Stimulated activated CD8-positive, alpha-beta memory T cell treated with anti-CD3 and anti-CD28 coated beads, Interleukin-2, amount 100 ng/mL, for 1 hour (primary cell): ENCODE measurements around the gene GLIS1.
"Not testable (repeated sequence)": the region's sequence is repeated elsewhere in the genome, so short reads cannot be mapped to it uniquely, and the experiment has no call there.

ENCODE experiments used
- DNase-seq, 2 donors: peaks; one replicate each; pipeline ENCODE4 v3.0.0-alpha.2; 2020; ENCODE audit warnings: low read depth in 2 of 2

GLIS1 gene

DNA sequence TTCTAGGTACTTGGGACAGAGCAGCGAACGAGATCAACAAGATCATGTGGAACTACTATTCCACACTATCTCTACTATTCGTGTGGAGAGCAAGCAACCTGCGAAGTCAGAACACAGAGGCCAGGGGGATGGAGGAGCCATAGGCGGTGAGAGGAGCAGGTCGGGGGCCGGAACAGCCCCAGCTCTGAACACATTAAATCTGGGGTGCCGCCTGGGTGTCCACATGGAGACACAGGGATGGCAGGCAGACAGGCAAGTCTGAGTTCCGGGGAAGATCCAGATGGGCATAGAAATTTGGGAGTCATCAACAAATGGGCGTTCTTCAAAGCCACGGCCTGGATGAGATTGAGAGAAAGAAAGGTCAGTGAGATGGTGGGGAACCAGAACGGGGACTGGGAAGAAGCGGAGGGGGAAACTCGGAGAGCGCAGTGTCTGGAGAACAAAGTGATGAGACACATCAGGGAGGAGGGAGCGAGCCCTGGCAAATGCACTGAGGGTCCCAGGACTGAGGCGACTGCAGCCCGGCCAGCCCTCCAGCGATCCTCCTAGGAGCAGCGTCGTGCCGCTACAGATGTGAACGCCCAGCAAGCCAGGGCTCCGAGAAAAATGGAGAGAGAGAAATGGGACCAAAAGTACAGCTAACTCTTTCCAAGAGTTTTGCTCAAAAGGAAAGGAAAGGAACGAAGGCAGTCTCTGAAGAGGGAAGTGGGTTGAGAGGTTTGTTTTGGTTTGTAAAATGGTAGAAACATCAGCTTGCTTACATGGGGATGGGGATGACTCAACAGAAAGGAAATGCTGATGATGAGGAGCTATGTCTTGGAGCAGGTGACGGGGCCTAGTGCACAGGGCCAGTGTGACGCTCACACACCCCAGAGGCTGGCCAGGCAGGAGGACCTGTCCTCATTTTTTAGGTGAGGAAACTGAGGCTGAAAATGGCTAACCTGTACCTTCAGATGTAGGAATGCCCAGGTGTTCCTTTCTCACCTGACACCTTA, 84.5 kb downstream of the GLIS1 start:
- no peak for DNase-seq

DNA sequence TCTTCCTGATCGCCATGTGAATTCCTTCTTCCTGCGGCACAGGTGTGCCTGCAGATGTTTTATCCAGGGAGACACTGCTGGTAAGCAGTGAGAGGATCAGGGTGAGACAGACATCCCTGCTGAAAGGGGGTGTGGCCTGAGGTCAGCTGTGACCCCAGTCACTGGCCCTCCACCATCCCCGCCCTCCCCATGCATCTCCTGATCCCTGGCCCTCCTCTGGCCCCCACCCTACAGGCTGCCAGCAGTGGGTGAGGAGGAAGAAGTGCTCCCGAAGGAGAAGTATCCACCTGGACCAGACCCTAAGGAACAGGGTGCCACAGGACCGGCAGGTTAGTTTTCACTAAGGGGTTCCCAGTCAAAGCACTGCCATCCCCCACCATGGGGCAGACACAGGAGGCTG, 85.3 kb downstream of the GLIS1 start:
- no peak for DNase-seq

DNA sequence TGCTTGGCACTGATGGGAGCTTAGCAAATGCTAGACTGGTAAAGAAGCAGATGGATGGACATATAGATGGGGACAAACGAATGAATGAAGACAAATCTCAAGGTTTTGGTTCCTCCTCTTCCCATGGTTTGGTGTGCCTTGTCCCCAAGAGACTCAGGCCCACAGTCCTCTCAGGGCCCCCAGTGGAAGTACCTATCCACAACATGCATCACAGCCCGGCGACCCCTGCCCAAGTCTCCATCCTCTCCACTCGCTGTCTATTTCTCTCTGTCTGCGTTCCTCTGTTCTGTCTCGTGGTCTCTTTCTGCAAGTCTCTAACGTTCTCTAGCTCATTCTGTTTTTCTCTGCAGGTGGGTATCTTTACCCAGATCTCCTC, 85.8 kb downstream of the GLIS1 start:
- no peak for DNase-seq

DNA sequence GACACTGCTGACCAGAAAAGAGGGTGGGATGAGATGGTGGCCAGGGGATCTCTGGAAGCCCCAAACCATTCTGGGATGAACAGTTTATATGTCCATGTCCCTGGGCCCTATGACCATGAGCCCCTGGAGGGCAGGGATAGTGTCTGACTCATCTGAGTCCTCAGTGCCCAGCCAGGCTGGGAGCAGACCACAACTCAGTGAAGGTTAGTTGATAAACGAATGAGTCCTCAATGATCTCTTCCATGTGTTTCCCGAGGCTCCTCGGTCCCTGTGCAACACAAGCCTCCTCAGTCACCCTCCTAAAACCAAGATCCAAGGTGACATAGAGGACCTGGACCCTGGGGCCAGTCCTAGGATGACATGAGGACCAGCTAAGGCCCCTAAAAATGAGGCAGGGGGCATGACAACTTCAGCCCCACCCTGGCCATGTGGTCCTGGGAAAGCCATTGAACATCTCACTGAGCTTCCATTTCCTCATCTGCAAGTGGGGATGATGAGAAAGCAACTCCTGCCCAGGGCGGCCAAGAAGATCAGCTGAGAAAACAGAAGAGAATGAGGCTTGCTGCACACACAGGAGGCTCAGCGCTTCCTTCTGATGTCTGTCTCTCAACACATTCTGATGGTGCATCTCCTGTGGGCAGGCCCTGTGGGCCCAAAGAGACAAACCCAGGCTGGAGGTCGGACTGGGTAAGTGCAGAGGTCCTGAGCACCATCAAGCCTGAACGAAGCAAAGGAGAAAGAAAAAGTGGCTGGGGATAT, 86.3 kb downstream of the GLIS1 start:
- no peak for DNase-seq

DNA sequence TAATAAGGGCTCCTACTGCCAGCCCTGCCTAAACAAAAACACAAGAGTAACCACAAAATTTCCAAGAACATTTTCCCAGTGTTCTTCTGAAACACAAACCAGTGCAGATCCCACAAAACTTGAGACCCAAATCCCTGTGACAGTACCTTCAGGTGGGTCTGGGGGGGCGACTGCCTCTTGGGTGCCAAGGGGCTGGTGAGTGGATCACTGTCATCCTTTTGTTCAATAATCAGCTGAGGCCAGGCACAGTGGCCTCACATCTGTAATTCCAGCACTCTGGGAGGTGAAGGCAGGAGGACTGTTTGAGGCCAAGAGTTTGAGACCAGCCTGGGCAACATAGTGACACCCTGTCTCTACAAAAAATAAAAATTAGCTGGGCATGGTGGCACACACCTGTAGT, 87.6 kb downstream of the GLIS1 start:
- no peak for DNase-seq

DNA sequence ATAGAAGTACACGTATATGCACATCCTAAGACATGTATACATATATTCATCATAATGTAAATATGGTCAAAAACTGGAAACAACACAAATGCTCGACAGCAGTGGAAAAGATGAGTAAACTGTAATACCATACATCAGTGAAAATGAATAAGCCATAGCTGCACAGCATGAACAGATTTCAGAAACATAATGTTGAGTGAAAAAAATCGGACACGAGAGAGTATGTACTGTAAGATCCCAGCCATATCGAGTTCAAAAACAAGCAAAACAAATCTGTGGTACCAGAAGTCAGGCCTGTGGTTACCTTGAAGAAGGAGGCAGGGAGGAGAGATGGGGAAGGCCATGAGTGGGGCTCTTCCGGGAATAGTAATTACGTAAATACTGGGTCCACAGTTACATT, 90.4 kb downstream of the GLIS1 start:
- DNase-seq = no peak

DNA sequence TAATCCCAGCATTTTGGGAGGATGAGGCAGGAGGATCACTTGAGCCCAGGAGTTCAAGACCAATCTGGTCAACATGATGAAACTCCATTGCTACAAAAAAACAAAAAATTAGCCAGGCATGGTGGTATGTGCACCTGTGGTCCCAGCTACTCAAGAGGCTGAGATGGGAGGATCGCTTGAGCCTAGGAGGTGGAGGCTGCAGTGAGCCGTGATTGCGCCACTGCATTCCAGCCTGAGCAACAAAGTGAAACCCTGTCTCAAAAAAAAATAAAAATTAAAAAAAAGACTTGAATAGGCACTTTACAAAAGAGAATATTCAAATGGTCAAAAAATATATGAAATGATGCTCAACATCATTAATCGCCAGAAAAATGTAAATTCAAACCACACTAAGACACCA, 91.0 kb downstream of the GLIS1 start:
- DNase-seq = not testable (repeated sequence)

DNA sequence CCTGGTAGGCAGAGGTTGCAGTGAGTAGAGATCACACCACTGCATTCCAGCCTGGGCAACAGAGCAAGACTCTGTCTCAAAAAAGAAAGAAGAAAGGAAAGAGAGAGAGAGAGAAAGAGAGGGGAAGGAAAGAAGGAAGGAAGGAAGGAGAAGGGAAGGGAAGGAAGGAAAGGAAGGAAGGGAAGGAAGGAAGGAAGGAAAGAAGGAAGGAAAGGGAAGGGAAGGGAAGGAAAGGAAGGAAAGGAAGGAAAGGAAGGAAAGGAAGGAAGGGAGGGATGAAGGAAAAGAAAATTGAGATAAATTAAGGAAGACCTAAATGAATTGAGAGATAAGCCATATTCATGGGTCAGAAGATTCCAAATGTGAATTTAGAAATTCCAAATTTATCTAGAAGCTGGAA, 92.2 kb downstream of the GLIS1 start:
- DNase-seq = no peak

DNA sequence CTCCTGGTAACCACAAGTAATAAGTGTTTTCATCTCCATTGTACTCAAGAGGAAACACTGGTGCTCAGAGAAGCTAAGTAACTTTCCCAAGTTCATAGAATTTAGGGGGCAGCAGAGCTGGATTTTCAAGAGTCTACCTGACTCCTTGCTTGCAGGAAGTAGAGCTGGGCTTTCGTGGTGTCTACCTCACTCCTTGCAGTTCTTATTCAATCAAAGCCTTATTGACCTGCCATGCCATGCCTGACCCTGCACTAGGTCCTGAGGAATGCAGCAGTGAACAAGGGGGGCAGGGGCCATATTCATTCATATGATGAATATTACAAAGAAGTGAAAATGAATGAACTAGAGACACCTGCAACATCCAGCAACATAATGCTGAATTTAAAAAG, 93.3 kb downstream of the GLIS1 start:
- no peak for DNase-seq

DNA sequence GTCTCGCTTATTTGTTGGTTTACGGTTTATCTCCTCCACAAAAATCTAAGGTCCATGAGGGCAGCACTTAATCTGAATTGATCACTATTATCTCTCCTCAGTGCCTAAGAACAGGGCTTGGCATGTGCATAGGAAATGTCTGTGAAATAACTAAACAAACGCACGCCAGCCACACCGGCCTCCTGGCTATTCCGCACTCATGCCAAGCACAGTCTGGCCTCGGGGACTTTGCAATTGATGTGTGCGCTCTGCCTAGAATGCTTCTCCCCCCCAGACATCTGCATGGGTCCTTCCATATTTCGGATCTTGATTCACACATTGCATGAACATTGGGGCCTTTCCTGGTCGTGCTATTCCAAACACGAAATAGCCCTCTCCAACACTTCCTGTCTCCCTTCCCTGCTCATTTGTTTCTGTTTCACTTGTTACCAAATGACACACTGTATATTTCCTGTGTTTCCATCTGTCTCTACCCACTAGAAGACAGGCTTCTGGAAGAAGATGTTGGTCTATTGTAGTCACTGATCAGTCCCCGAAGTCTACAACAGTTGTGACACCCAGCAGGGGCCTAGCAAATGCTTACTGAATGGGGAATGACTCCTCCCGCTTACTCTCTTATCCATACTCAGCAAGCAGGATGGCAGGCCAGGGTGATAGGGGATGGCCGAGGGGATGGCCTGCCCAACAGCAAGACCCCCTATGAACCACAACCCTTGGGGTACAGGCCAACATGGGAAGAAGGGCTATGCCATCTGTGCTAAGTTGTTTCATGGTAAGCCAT, 93.9 kb downstream of the GLIS1 start:
- DNase-seq = no peak

DNA sequence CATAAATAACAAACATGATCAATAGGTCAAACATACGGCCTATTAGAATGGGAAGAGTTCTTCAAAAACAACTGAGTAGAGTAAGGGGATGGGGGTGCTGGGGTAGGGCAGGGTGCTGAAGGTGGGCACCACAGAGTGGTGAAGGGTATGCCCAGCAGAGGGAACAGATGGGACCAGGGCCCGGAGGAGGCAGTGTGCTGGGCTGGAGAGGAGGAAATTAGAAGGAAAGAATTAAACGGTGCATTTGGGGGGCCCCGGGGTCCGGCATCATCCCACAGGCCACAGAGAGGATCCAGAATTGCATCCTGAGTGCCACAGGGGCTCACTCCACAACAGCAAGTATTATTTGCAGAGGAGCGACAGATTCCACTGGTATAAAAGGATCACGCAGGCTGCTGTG, 94.5 kb downstream of the GLIS1 start:
- no peak for DNase-seq

DNA sequence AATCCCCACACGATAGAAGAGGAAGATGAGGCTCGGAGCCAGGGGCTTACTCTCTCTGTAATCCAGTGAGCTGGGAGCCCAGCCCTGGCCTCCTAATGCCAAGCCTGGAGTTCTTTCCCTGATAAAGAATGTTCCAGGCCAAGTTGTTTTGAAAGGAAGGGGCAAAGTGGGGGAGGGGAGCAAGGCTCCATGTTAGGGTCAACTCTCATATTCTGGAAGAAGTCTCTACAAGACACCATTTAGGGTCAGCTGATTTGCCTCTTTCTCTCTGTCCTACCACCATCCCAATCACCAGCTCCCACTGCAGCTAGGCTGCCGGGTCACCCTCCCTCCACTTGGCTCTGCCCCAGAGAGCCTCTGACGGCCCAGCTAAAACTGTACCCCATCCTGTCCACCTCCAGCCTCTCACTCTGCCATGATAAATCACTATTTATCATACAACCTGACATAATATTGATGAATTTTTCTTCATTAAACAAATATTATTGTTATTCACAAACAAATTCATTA, 95.0 kb downstream of the GLIS1 start:
- no peak for DNase-seq

DNA sequence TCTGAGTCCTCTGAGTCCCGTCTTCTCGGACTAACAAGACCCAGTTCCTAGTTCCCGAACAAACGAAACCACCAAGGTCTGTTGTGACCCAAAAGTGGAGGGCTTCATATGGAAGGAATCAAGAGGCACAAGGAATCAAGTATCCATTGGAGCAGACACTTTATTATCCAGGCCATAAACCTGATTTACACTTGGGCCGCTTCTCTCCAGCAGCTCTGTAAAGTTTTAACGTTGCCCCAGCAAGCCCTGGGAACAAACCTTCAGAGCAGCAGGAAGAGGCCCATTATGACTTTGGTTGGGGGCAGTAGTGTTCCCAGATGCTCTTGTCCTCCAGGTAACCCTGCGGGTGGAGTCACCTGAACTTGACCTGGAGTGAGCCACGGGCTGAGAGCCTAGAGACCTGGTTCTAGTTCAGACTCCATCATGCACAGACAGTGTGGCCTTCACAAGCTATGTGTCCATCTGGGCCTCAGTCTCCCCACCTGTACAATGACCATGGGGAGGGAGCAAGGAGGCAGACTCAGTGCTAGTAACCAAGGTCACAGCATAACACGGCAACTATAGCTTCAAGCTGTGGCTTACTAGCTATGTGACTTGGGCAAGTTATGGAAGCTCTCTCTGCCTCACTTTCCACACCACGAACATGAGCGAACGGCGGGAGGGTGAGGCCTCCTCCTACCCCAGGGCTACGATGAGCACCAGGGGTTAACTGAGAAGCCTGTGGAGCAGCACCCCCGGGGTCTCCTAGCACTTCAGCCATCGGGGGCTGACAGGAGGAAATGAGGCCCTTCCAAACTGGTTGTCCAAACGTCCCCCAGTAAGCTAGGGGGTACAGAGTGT, 95.7 kb downstream of the GLIS1 start:
- no peak for DNase-seq

DNA sequence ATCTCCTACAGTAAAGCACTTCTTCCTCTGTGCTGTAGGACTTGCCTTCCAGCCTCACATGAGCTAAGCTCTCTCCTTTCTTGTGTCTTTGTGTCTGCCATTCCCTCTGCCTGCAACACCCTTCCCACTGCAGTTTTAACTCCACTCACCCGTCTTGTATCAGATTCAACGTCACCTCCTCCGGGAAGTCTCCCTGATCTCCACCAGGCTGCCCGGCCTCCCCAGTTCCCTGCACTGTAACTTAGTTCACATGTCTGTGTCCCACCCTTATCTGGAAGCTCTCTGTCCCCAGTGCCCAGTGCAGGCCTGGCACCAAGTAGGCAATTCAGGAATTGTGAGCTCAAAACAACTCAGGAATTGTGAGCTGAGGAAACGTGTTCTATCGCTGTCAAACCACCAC, 96.4 kb downstream of the GLIS1 start:
- no peak for DNase-seq

DNA sequence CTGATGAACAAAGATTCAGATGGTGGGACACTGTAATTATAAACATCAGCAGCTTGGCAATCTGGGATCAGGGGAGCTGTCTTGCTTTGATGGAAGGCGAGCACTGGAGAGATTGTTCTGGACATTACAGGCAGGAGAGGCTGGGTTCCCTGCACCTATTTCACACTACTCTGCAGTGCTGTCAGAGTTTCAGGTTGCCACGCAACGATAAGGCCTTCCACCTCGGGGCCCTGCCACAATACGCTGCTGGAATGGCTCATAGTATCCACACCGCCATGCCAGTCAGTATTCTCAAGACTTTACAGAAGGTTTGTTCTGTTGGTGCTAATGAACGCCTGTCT, 96.8 kb downstream of the GLIS1 start:
- no peak for DNase-seq

DNA sequence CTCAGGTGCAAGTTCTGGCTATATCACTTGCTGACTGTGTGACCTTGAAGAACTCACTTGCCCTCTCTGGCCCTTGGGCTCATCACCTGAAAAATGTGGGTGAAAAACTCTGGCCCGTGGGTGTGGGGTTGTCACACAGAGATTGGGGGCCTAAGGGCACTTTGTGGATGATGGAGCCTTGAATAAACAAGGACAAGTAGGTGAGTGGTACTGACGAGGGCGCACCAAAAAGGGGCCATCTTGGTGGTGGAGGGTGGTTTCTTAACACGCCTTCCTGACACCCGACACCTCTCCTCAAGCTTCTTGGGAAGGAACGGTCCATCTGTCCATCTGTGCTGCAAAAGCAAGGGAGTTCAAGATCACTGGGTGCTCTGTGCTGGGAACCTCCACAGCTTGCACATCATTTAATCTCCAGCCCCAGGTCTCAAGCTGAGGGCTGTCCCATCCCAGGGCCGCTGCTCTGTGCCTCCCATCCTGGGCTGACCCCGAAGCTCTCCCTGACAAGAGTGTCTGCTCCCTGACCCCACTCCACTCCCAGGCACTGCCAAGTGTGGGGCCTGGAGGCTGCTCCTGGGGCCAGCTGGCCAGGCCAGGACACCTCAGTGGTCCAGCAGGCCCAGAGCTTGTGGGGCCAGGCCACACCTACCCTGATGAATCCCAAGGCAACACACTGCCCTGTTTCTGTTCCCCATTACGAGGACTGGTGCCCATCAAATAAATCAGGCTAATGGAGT, 97.3 kb downstream of the GLIS1 start:
- DNase-seq = no peak

DNA sequence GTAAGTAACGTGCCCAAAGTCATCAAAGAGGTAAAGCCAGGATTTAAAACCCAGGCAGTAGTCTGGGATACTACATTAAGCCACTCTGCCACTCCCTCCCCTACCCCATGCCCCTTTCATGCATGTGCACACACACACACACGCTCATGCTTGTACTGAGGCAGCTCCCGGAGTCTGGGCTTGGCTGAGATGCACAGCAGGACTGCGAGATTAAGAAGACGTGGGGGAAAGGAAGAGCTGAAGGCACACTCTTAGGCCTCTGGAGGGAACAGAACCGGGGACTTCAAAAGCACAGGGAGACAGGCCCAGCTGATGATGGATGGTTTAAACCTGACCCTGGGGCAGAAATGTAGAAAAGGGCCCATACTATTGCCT, 98.3 kb downstream of the GLIS1 start:
- no peak for DNase-seq

DNA sequence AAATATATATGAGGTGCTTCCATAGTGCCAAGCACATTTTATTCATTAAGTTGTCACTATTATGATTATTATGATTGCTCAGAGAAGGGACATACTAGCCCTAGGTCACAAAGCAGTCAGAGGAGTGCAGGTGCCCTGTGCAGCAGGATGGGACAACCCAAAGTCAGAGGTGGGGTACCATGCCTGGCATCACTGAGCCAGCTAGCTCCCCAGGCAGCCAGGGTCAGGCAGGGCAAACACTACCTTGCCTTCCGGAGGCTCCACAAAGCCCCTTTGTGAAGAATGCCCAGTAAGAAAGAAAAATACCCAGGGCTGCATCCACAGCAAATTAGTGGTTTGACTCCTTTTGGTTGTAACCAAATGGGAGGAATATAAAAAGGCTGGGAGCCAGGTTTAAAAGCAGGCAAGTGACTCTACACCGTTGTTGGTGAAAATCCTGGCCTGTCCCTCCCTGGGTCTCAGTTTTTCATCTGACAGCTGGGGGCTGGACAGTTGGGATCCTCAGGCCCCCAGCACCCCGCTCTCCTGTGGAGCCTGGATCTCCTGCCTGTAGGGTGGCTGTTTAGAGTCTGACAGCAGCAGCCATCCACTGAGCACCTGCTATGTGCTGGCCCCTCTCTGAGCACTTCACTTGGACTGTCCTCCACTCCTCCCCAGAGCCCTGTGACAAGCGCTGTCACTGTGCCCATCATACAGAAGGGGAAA, 98.8 kb downstream of the GLIS1 start:
- no peak for DNase-seq

DNA sequence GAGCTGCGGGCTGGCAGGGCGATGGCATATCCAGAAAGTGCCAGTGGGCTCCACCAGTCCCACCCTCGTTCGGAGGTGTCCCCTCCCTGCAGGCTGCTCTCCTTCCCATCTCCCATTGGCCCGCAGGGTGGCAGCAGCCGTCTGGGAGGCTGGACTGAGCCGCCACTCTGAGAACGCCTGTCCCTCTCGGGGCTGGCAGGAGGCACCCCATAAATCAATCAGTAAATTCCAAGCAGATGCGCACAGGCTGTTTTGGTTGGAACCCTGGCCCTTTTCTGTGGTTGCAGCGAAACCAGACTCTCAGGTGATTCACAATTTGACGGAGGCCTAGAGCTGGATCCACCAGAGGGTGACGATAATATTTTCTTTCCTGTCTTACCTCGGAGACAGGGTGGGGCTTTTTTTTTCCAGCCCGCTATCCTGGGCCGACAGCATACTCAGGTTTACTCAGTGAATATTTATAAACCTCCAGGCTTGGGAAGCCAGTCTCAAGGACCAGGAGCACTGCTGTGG, 99.7 kb downstream of the GLIS1 start:
- DNase-seq = no peak
